ENCODE measurements around the gene WFIKKN1.

The WFIKKN1 gene

DNA sequence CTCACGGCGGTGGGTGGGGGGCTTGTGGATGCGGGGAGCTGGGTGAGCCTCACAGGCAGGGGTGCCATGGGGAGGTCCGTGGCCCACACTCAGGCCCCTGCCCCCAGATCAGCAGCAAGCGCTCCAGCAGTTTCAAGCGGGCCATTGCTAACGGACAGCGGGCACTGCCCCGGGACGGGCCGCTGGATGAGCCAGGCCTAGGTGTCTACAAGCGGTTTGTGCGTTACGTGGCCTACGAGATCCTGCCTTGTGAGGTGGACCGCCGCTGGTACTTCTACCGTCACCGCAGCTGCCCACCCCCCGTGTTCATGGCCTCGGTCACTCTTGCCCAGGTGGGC lies 45.7 kb downstream of the WFIKKN1 start:
- Mint-ChIP-seq H3K9me3 (no peaks in the 10 kb centered on the region), H3K27me3 (peaks cover 19% of the 10 kb centered on the region), H3K4me1 (peaks cover 27% of the 10 kb centered on the region), H3K4me3 (no peak overlapping the region), H3K27ac (no peak overlapping the region)
- DNase-seq = no peak
- ATAC-seq = no peak

DNA sequence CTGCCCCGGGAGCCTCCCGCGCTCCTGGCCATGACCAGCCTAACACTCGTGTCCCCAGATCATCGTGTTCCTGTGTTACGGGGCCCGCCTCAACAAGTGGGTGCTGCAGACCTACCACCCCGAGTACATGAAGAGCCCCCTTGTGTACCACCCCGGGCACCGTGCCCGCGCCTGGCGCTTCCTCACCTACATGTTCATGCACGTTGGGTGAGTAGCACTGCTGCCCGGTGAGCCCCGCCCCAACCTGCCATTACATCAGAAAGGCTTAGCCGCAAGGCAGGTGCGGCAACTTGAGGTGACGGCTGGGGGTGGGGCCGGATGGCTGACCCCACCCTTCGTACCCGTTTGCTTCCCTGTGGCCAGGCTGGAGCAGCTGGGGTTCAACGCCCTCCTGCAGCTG lies 46.1 kb downstream of the WFIKKN1 start:
- ATAC-seq (no peak), DNase-seq (no peak)
- Mint-ChIP-seq H3K9me3 (no peaks in the 10 kb centered on the region), H3K27me3 (peaks cover 19% of the 10 kb centered on the region), H3K27ac (peak overlapping the region in 1 of 2 donors; percentile 12), H3K4me3 (no peak overlapping the region), H3K4me1 (peaks cover 31% of the 10 kb centered on the region)

DNA sequence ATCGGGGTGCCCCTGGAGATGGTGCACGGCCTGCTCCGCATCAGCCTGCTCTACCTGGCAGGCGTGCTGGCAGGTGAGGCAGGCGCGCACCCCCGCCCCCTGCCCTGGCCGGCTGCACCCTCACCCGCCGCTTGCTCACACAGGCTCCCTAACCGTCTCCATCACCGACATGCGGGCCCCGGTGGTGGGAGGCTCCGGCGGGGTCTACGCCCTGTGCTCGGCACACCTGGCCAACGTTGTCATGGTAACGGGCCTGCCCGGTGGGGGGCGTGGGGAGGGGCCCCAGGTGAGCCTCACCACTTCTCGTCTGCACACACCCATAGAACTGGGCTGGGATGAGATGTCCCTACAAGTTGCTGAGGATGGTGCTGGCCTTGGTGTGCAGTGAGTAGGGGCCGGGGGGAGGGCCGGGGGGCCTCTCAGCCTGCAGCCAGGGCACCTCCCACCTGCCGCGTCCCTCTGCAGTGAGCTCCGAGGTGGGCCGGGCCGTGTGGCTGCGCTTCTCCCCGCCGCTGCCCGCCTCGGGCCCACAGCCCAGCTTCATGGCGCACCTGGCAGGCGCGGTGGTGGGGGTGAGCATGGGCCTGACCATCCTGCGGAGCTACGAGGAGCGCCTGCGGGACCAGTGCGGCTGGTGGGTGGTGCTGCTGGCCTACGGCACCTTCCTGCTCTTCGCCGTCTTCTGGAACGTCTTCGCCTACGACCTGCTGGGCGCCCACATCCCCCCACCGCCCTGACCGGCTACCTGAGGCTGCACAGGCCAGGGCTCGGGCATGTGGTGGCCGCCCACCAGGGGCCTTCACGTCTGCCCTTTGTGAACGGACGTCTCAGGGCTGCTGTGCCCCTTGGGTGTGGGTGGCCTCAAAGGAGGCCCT lies 46.8 kb downstream of the WFIKKN1 start:
- peaks cover 19% of the 10 kb centered on the region for H3K27me3 Mint-ChIP-seq
- H3K4me3 Mint-ChIP-seq = peak overlapping the region in 1 of 2 donors; percentile 37
- DNase-seq (no peak), ATAC-seq (no peak)
- peaks cover 37% of the 10 kb centered on the region for H3K4me1 Mint-ChIP-seq
- H3K27ac Mint-ChIP-seq = peak overlapping the region in 1 of 2 donors; percentile 95
- no peaks in the 10 kb centered on the region for H3K9me3 Mint-ChIP-seq

DNA sequence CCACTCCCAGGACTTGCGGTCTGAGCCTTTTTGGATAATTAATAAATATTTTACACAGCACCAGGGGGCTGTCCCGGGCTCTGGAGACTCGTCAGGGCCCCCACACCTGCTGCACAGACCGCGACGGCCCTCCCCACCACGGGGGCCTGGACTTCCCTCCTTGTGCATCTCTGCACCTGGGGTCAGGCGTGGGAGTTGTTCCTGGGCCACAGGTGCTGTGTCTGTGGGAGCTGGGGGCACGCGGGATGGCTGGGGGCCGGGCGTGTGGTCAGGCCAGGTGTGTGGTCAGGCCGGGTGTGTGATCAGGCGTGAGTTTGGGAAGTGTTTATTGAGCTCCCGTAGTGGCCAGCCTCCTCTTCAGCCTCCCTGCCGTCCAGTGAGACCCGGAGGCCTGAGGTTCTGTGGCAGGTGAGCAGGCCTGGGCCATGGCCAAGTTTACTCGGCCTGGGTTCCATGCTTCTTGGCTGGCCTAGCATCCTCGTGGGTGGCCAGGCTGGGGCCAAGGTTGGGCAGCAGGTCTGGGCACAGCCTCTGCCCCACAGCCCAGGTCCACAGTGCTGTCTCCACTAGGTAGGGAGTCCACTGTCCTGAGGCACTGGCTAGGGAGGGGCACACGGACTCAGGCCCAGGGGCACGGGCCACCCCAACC lies 47.5 kb downstream of the WFIKKN1 start:
- DNase-seq (no peak), ATAC-seq (no peak)
- Mint-ChIP-seq H3K4me1 (peaks cover 45% of the 10 kb centered on the region), H3K27me3 (peaks cover 19% of the 10 kb centered on the region), H3K27ac (peak overlapping the region in 1 of 2 donors; percentile 95), H3K4me3 (no peak overlapping the region), H3K9me3 (no peaks in the 10 kb centered on the region)

DNA sequence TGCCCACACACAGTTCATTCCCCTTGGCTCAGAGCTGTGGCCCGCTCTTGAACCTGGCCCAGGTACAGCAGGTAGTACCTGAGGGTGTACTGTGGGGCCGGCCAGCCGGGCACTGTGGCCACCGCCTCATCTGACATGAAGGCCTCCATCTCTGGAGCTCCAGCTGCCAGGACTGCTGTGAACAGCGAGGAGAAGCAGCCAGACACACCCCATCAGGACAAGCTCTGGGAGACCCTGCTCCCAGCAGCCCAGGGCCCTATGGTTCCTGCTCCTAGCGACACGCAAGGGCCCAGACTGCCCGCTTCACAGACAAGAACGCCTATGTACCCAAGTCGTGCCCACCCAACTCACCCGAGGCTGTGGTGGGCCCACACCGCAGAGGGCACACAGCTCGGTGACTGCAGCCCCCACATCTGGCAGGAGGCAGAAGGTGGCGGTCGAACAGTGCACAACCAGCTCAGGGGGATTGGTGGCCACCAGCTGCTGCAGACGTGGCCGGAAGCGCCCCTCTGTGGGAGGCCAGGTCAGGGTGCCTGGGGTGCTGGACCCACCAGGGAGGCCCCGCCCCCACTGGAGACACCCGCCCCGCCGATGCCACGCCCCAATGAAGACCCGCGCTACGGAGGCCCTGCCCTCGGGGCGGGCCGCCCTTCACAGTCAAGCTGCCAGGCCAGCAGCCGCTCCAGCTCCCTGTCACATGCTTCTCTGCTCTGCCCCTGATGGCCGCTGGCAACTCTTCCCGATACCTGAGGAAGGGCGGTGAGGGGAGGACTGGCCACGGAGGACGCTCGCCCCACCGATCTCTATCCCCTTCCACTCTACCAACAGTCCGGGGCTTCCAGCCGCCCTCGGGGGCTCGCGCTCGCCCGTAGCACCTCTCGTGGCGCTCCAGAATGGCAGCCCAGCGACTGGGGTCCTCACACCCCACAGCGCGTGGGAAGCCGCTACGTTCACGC lies 48.4 kb downstream of the WFIKKN1 start:
- Mint-ChIP-seq H3K27me3 (peaks cover 19% of the 10 kb centered on the region), H3K4me3 (peak overlapping the region; percentile 86 to 90), H3K9me3 (no peaks in the 10 kb centered on the region), H3K27ac (peak overlapping the region in 1 of 2 donors; percentile 75), H3K4me1 (peaks cover 51% of the 10 kb centered on the region)
- ATAC-seq (peak; percentile 8), DNase-seq (peak; percentile 58 to 64)

DNA sequence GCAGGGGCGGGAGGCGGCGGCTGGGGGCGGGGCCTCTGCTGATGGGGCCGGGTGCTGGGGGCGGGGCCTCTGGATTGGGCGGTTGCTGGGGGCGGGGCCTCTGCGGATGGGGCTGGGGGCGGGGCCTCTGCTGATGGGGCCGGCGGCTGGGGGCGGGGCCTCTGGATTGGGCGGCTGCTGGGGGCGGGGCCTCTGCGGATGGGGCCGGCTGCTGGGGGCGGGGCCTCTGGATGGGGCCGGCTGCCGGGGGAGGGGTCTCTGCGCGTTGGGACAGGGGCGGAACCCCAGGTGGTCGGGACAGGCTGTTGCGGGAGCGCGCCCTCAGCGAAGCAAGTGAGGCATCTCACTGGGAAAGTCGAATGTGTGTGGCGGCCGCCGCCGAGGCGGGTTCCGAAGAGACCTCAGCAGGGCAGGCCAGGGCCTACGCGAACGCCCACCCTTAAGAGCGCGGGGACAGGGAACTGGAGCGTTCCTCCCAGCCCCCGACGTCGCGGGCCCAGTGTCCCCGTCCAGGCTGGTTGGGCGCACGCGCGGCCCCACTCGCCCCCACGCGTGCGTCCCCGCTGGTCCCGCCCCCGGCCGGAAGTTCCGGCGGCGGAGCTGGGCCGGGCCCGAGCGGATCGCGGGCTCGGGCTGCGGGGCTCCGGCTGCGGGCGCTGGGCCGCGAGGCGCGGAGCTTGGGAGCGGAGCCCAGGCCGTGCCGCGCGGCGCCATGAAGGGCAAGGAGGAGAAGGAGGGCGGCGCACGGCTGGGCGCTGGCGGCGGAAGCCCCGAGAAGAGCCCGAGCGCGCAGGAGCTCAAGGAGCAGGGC lies 49.2 kb downstream of the WFIKKN1 start, which contains the start of gene STUB1:
Gene STUB1, plus strand, starts transcription at position 597 of the 811 bp plus-strand sequence. Its CDS starts 116 bp downstream, at position 713.
- Mint-ChIP-seq H3K4me3 (peak within 1 kb of the TSS; percentile 86 to 90), H3K9me3 (no peaks in the 10 kb centered on the region), H3K4me1 (peaks cover 56% of the 10 kb centered on the region), H3K27ac (peak within 1 kb of the TSS in 1 of 2 donors; percentile 75), H3K27me3 (peaks cover 15% of the 10 kb centered on the region)
- DNase-seq (peak; percentile 89 to 91), ATAC-seq (peak; percentile 56)

DNA sequence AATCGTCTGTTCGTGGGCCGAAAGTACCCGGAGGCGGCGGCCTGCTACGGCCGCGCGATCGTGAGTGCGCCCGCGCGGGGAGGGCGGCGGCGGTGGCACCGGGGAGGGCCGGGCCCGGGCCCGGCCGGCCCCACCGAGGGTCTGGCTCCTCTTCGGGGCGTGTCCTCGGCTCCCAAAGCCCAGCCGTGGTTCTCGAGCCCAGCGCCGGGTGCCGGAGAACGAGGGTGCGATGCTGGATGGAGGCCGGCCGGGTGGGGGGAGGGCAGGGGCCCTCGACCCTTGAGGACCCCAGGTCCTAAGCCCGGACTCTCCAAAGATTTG lies 49.8 kb downstream of the WFIKKN1 start:
- Mint-ChIP-seq H3K27ac (no peak overlapping the region), H3K4me1 (peaks cover 57% of the 10 kb centered on the region), H3K9me3 (no peaks in the 10 kb centered on the region), H3K27me3 (peaks cover 10% of the 10 kb centered on the region), H3K4me3 (peak overlapping the region; percentile 85 to 90)
- DNase-seq = no peak
- no peak for ATAC-seq

DNA sequence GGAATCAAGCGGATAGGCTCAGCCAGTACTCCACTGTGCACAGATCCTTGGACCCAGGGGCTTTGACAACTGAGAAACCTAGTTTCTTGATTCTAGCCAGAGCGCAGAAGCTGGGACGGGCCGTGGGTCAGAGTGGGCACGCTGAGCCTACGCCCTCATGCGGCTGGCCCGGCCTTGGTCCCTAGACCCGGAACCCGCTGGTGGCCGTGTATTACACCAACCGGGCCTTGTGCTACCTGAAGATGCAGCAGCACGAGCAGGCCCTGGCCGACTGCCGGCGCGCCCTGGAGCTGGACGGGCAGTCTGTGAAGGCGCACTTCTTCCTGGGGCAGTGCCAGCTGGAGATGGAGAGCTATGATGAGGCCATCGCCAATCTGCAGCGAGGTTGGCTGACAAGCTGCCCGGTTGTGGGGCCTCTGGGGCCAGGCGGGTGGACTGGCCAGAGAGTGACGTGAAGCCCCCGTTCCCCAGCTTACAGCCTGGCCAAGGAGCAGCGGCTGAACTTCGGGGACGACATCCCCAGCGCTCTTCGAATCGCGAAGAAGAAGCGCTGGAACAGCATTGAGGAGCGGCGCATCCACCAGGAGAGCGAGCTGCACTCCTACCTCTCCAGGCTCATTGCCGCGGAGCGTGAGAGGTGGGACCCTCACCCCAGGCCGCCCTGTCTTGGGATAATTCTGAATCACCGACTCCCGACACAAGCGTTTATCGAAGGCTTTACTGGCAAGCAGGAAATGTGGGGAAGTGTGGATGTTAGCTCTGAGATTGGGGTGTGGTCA lies 50.4 kb downstream of the WFIKKN1 start:
- peaks cover 62% of the 10 kb centered on the region for H3K4me1 Mint-ChIP-seq

DNA sequence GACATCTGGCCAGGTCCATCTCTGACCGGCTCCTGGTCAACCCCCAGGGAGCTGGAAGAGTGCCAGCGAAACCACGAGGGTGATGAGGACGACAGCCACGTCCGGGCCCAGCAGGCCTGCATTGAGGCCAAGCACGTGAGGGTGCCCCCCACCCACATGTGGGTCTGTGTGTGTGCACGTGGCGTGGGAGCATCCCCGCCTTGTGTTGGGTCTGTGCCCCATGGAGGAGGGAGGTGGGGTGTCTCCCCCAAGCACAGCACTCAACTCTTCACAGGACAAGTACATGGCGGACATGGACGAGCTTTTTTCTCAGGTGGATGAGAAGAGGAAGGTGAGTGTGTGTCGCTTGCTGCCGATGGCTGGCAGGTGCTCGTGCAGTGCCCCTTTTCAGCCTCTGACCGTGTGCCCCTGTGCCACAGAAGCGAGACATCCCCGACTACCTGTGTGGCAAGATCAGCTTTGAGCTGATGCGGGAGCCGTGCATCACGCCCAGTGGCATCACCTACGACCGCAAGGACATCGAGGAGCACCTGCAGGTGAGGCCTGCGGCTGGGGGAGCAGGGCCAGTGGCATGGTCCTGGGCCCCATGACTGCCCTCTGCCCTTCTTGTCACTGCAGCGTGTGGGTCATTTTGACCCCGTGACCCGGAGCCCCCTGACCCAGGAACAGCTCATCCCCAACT lies 51.1 kb downstream of the WFIKKN1 start:
- peaks cover 67% of the 10 kb centered on the region for H3K4me1 Mint-ChIP-seq
- H3K9me3 Mint-ChIP-seq = no peaks in the 10 kb centered on the region
- peaks cover 6% of the 10 kb centered on the region for H3K27me3 Mint-ChIP-seq
- ATAC-seq (no peak), DNase-seq (no peak)
- no peak overlapping the region for H3K27ac Mint-ChIP-seq
- peak overlapping the region; percentile 85 to 90 for H3K4me3 Mint-ChIP-seq

More for the DNA sequence above, 50.4 kb downstream of the WFIKKN1 start:
- Mint-ChIP-seq H3K4me3 (peak overlapping the region; percentile 85 to 90), H3K27me3 (peaks cover 10% of the 10 kb centered on the region), H3K27ac (no peak overlapping the region), H3K9me3 (no peaks in the 10 kb centered on the region)
- no peak for ATAC-seq
- no peak for DNase-seq

DNA sequence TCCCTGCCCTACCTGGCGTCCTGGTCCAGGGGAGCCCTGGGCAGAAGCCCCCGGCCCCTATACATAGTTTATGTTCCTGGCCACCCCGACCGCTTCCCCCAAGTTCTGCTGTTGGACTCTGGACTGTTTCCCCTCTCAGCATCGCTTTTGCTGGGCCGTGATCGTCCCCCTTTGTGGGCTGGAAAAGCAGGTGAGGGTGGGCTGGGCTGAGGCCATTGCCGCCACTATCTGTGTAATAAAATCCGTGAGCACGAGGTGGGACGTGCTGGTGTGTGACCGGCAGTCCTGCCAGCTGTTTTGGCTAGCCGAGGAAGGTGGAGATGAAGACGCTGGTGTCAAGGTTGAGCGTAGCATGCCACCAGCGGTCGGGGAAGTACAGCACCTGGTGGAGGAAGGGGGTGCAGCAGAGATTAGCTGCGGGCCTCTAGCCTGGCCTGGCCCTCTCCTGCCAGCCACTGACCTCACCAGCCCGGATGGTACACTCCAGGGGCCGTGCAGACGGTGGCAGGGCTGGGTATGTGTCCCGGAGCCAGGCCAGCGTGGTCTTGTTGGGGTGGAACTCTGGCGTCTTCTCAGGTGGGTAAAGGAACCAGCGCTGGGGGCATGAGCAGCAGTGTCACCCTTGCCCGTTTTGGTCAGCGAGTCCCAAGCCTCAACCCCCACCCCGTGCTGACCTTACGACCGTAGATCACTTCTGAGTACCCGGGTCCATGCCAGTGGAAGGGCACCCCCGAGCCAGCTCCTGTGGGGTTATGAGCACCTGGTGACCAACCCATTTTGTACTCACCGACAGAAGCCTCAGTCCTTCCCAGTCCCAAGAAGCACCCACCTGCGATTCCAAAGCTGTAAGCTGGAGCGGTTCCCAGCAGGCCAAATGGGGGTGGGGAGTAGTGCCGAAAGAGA lies 52.0 kb downstream of the WFIKKN1 start:
- ATAC-seq = no peak
- Mint-ChIP-seq H3K4me1 (peaks cover 69% of the 10 kb centered on the region), H3K27me3 (no peaks in the 10 kb centered on the region), H3K27ac (peak overlapping the region in 1 of 2 donors; percentile 87), H3K9me3 (no peaks in the 10 kb centered on the region), H3K4me3 (peak overlapping the region; percentile 76 to 90)
- DNase-seq = no peak

DNA sequence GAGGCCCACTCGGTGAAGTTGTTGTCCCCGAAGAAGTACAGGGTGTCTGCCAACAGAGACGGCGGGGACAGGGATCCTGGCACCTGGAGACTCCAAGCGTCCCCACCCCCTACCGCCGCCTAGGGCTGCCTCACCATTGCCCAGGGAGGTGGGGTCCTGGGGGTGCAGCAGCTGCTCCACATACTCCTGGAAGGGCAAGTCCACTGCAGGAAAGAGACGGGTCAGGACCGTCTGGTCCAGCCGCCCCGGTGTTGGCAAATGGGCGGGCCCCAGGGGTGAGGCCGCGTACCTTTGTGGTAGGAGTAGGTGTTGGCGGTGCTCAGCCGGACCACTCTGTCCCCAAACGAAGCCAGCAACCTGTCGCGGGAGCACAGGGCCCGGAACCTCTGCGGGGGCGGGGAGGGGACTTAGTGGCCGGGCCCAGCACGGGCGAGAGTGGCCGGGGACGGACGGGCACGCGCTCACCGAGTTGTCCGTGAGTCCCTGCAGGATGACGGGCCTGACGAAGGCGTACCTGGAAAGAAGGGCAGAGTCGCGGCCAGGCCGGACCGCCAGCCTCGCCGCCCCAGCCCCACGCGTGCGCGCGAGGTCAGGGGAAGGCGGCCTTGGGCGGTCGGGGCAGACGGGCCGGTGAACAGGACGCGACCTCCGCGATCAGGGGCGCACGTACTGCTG lies 52.7 kb downstream of the WFIKKN1 start:
- no peak for DNase-seq
- Mint-ChIP-seq H3K4me3 (peak overlapping the region; percentile 76 to 90), H3K9me3 (no peaks in the 10 kb centered on the region), H3K4me1 (peaks cover 77% of the 10 kb centered on the region), H3K27me3 (no peaks in the 10 kb centered on the region), H3K27ac (peak overlapping the region in 1 of 2 donors; percentile 82)
- no peak for ATAC-seq

All from stimulated activated naive CD8-positive, alpha-beta T cell treated with anti-CD3 and anti-CD28 coated beads, Interleukin-15, amount 100 ng/mL, for 72 hours (primary cell).